ENCODE data around the gene GNAI1. TPM values are rescaled to one million over a fixed set of nuclear protein-coding genes. Genes with fewer than 3 reads are reported as not detected.

Gene GNAI1
- 5.3 and 6.0 TPM in 2 replicates for total RNA-seq

DNA sequence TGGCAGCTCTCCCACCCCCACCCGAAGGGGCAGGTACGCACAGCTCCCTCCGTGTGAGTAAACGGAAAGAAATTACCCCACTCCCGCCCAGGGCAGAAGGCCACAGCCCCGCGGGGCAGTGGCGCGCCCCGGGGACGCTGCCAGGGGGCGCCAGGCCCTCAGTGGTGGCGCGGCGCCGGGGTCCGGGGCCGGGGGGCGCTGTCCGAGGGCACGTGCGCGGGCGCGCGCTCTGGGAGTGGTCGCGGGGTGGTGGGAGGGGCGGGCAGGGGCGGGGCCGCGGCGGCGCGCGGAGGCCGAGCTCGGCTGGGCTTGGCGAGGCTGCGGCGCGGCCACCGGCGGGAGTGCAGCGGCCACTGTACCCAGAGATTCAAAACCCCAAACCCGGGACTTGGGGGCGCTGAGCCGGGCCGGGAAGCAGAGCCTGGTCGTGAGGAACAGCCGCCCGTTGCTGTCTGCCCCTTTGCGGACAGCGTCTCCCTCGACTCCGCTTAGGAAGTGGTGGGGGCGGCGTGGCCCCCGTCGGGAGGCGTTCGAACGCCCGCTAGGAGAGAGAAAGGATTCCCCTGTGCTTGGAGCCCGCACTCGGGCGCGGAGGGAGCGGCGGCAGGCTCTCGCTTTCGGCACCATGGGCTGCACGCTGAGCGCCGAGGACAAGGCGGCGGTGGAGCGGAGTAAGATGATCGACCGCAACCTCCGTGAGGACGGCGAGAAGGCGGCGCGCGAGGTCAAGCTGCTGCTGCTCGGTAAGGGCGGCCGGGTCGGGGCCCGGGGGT is at the start of gene GNAI1:
Gene GNAI1, plus strand, starts transcription at position 296 of the 773 bp plus-strand sequence. Its CDS starts 330 bp downstream, at position 626.
- Mint-ChIP-seq H3K36me3 (ENCODE audit: low read depth) (peaks cover 3% of the 10 kb centered on the region), H3K27me3 (ENCODE audit: insufficient read depth) (peaks cover 56% of the 10 kb centered on the region)
- intact Hi-C loops (cut with micrococcal nuclease) = loop anchor here (5.0 kb wide), 3 partner anchors 57 to 258 kb away; no protein-coding TSS in a partner anchor

DNA sequence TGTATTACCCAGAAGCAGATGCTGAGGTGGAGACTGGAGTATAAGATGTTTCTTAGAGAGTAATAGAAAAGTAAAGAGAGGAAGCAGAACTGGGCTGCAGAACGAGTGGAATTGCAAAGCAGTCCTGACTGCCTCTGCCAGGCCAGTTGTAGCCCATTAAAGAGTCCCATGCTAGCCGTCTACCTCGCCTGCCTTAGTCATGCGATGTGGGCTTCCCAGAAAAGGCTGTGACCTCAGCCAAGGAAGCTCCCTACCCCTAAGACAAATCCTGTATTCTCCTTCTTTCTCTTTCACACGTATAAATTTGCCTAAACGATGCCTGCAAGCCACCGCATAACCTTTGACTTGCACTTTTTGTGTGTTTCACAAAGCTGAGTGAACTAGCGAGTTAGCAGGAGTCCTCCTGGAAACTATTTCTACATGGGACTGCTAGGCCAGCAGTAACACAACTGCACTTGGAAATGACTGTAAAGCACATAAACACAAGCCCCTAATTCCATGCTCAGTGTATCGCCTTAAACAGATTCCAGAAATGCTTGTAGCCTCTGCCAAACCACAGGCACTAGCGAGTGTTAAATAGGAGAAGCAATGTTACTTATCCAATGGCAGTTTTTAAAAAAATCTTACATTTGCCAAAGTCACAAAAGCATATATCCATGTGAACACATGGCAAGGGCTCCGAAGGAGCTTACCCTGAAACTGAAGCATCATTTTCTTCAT is 47.4 kb upstream of the GNAI1 start:
- Mint-ChIP-seq H3K9me3 (no peaks in the 10 kb centered on the region), H3K36me3 (ENCODE audit: low read depth) (no peaks in the 10 kb centered on the region), H3K27me3 (ENCODE audit: insufficient read depth) (peaks cover 2% of the 10 kb centered on the region), H3K4me1 (ENCODE audit: low read depth) (no peaks in the 10 kb centered on the region), H3K27ac (no peak overlapping the region), H3K4me3 (no peak overlapping the region)
- DNase-seq (ENCODE audit: low spot score) = no peak
- intact Hi-C loops (cut with micrococcal nuclease) = no loop called here

More for the DNA sequence above, at the start of gene GNAI1:
- Mint-ChIP-seq H3K27ac (peak within 1 kb of the TSS; percentile 53), H3K4me1 (ENCODE audit: low read depth) (peaks cover 30% of the 10 kb centered on the region), H3K4me3 (peak within 1 kb of the TSS; percentile 85), H3K9me3 (no peaks in the 10 kb centered on the region)
- no peak for DNase-seq (ENCODE audit: low spot score)

DNA sequence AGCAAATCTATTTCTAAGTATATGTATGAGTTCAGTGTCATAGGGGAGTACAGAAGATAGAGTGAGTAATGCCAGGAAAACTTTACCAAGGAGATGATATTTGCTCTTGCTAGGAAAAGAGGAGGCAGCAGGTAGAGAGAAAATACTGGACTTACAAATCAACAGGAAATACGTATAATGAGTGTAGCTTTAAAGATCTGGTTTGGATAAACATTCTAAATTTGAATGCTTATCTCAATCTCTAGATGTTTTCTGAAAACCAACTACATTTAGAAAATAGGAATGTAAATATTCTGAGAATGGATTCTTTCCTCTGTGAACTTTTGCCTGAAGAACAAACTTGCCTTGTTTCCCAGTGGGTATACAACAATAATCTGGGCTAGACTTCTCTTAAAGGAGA is 46.9 kb upstream of the GNAI1 start:
- Mint-ChIP-seq H3K4me3 (no peak overlapping the region), H3K27me3 (ENCODE audit: insufficient read depth) (peaks cover 2% of the 10 kb centered on the region)

DNA sequence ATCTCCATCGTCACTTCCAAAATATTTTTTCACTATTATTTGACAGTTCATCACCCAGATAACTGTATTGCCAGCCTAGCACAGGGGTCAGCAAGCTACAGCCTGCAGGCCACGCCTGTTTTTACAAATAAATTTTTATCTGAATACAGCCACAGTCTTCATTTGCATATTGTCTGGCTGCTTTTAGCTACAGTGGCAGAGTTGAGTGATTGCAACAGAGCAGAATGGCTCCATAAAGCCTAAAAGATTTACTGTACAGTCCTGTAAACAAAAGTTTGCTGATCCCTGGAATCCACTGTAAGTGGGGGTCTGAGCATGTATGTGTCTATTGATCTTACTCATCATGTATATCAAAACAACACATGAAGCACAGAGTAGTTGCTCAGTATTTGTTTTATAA is 45.9 kb upstream of the GNAI1 start:
- no peak for DNase-seq (ENCODE audit: low spot score)
- H3K9me3 Mint-ChIP-seq = no peaks in the 10 kb centered on the region
- H3K36me3 Mint-ChIP-seq (ENCODE audit: low read depth) = no peaks in the 10 kb centered on the region

More for the DNA sequence above, 46.9 kb upstream of the GNAI1 start:
- H3K36me3 Mint-ChIP-seq (ENCODE audit: low read depth) = no peaks in the 10 kb centered on the region
- intact Hi-C loops (cut with micrococcal nuclease) = no loop called here
- no peak overlapping the region for H3K27ac Mint-ChIP-seq
- no peak for DNase-seq (ENCODE audit: low spot score)
- no peaks in the 10 kb centered on the region for H3K9me3 Mint-ChIP-seq
- no peaks in the 10 kb centered on the region for H3K4me1 Mint-ChIP-seq (ENCODE audit: low read depth)

DNA sequence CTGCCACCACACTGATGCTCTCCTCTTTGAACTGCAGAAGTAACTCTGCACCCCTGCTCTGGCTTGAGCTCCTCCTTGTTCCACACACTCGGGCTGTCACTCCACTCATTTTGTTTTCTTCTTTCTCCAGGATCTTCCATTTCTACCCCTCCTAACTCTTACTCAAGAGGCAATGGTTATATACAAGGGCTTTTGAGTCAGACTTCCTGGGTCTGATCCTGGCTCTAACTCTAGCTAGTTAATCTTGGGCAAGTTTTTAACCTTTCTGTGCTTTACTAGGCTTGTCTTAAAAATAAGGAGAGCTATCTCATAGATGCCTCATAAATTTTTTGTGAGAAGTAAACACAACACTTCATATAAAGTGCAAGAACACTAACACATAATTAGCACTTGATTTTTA is 45.3 kb upstream of the GNAI1 start:
- intact Hi-C loops (cut with micrococcal nuclease) = no loop called here
- H3K27ac Mint-ChIP-seq = no peak overlapping the region
- no peaks in the 10 kb centered on the region for H3K9me3 Mint-ChIP-seq
- DNase-seq (ENCODE audit: low spot score) = no peak
- peaks cover 2% of the 10 kb centered on the region for H3K27me3 Mint-ChIP-seq (ENCODE audit: insufficient read depth)
- no peak overlapping the region for H3K4me3 Mint-ChIP-seq
- H3K36me3 Mint-ChIP-seq (ENCODE audit: low read depth) = no peaks in the 10 kb centered on the region
- no peaks in the 10 kb centered on the region for H3K4me1 Mint-ChIP-seq (ENCODE audit: low read depth)

More for the DNA sequence above, 45.9 kb upstream of the GNAI1 start:
- intact Hi-C loops (cut with micrococcal nuclease) = no loop called here
- Mint-ChIP-seq H3K4me3 (no peak overlapping the region), H3K27ac (no peak overlapping the region), H3K4me1 (ENCODE audit: low read depth) (no peaks in the 10 kb centered on the region), H3K27me3 (ENCODE audit: insufficient read depth) (peaks cover 2% of the 10 kb centered on the region)

DNA sequence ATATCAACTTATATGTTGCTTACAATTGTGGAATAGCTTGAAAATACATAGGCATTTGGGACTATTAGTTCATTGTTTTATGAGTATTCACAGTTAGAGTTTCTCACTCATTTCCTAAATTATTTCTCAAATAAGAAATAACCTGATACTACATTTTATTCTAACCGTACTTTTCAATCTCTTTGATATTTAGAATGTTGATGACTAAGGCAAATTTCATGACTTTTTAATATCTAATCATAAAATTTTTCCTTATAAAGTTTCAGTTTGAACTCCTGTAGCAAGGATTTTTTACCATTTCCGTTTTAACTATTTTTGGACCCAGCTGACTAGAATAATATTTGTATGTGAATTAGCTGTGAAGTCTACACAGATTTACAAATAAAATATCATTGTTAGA is 41.3 kb upstream of the GNAI1 start:
- peaks cover under 1% of the 10 kb centered on the region for H3K27me3 Mint-ChIP-seq (ENCODE audit: insufficient read depth)

DNA sequence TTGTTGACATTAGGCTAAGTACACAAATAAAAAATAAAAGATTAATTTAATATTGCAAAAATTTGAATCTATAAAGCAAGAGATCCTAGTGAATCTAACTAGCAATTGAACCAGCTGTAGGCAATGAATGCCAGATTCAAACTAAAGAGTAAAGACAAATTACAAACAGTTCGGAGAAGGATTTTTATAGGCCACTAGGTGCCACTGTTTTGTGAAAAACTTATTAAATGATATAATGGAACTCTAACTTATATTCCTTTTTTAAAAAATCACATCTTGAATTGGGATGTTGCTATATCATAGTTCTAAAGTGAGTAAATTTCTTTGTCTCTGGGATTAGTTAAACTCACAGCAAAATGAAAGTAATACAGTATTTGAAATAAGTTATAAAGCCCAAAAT is 39.1 kb upstream of the GNAI1 start:
- intact Hi-C loops (cut with micrococcal nuclease) = loop anchor here (1.0 to 10.0 kb wide), 2 partner anchors 297 to 359 kb away; no protein-coding TSS in a partner anchor
- Mint-ChIP-seq H3K4me1 (ENCODE audit: low read depth) (no peaks in the 10 kb centered on the region), H3K27me3 (ENCODE audit: insufficient read depth) (no peaks in the 10 kb centered on the region), H3K36me3 (ENCODE audit: low read depth) (no peaks in the 10 kb centered on the region), H3K27ac (no peak overlapping the region), H3K9me3 (no peaks in the 10 kb centered on the region), H3K4me3 (no peak overlapping the region)
- no peak for DNase-seq (ENCODE audit: low spot score)

More for the DNA sequence above, 41.3 kb upstream of the GNAI1 start:
- intact Hi-C loops (cut with micrococcal nuclease) = loop anchor here (10.0 kb wide), 1 partner anchor 361 kb away; no protein-coding TSS in a partner anchor
- no peak for DNase-seq (ENCODE audit: low spot score)
- Mint-ChIP-seq H3K36me3 (ENCODE audit: low read depth) (no peaks in the 10 kb centered on the region), H3K27ac (no peak overlapping the region), H3K4me1 (ENCODE audit: low read depth) (no peaks in the 10 kb centered on the region), H3K4me3 (no peak overlapping the region), H3K9me3 (no peaks in the 10 kb centered on the region)

DNA sequence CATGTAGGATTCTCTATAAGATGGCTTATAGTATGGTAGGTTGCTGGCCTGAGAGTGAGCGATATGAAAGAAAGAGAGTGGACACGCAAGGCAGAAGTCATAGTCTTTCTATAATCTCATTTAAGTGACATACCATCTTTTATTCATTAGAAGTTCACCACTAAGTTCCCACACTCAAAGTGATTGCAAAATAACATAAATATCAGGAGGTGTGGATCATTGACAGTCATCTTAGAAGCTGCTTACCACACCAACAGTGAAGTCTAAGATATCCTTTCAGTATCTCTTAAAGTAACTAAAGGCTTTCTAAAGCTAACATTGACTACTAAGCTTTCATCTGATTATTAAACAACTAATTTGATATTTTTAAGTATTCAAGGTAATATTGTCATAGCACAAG is 36.9 kb upstream of the GNAI1 start:
- Mint-ChIP-seq H3K4me1 (ENCODE audit: low read depth) (no peaks in the 10 kb centered on the region), H3K36me3 (ENCODE audit: low read depth) (no peaks in the 10 kb centered on the region), H3K4me3 (no peak overlapping the region), H3K27ac (no peak overlapping the region), H3K27me3 (ENCODE audit: insufficient read depth) (no peaks in the 10 kb centered on the region), H3K9me3 (no peaks in the 10 kb centered on the region)
- intact Hi-C loops (cut with micrococcal nuclease) = loop anchor here (2.0 to 10.0 kb wide), 2 partner anchors 35 to 357 kb away; no protein-coding TSS in a partner anchor
- DNase-seq (ENCODE audit: low spot score) = no peak

DNA sequence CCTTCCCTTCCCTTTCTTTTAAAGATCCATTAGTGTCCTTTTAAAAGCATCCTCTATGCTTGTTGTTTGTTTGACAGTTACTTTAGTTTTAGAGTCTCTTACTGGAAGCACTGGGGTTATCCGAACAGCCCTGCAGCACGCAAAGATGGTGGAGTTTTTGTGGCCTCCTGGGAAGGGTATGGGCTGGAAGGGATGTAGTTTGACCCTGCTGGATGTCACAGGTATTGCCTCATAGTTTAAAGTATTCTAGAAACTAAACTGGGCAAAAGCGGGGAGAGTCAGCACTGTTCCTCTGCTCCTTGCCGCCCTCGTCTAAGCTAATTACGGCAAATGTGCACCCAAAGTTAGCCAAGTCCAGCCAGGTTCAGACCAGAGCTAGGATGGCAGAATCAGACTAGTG is 35.8 kb upstream of the GNAI1 start:
- Mint-ChIP-seq H3K27me3 (ENCODE audit: insufficient read depth) (no peaks in the 10 kb centered on the region), H3K9me3 (no peaks in the 10 kb centered on the region), H3K27ac (no peak overlapping the region), H3K4me3 (no peak overlapping the region), H3K36me3 (ENCODE audit: low read depth) (no peaks in the 10 kb centered on the region), H3K4me1 (ENCODE audit: low read depth) (no peaks in the 10 kb centered on the region)
- intact Hi-C loops (cut with micrococcal nuclease) = loop anchor here (2.0 to 10.0 kb wide), 2 partner anchors 34 to 356 kb away; no protein-coding TSS in a partner anchor
- no peak for DNase-seq (ENCODE audit: low spot score)

DNA sequence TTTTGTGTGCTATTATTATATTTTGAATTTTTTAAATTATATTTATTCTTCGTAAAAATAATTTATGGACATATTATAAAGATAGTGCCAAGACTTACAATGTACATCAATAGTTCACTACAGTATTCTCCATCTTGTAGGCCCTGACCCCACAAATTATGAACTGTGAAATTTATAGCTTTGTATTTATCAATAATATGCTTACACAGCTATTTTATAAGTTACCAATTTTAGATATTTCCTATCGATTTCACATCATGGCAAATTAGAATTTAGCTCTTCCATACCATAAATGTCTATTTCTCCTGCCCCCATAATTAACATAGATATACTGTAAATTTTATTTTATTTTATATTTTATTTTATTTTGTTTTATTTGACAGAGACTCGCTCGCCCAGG is 34.4 kb upstream of the GNAI1 start:
- intact Hi-C loops (cut with micrococcal nuclease) = no loop called here
- Mint-ChIP-seq H3K4me1 (ENCODE audit: low read depth) (peaks cover under 1% of the 10 kb centered on the region), H3K27ac (no peak overlapping the region), H3K9me3 (no peaks in the 10 kb centered on the region), H3K4me3 (no peak overlapping the region), H3K27me3 (ENCODE audit: insufficient read depth) (no peaks in the 10 kb centered on the region), H3K36me3 (ENCODE audit: low read depth) (no peaks in the 10 kb centered on the region)
- DNase-seq (ENCODE audit: low spot score) = no peak

DNA sequence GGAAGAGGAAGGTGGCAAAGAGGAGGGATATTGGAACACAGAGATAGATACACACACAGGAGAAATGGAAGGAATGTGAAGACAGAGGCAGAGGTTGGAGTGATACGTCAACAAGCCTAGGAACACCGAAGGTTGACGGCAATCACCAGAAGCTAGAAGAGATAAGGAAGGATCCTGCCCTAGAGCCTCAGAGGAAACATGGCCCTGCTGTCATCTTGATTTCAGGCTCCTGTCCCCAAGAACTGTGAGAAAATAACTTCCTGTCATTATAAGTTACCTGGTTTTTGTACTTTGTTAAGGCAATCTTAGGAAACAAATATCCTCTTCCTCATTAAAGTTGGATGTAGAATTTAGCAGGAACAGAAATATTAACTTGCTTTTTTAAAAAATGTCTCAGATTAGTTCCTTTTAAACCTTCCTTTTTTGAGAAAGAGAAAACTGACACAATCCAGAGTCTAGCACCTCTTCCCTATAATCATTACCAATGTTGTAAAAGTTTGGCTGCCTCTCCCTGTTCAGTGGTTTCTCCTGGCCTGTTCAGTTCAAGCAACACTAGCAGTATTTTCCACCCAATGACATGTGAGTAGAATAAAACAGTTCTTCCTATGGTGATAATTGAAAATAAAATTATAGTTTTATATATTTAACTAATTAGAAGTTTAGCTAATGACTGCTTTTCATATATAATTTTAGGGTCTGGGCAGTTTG is 28.8 kb upstream of the GNAI1 start:
- intact Hi-C loops (cut with micrococcal nuclease) = loop anchor here (5.0 kb wide), 1 partner anchor 46 kb away; no protein-coding TSS in a partner anchor
- peaks cover 26% of the 10 kb centered on the region for H3K4me1 Mint-ChIP-seq (ENCODE audit: low read depth)

DNA sequence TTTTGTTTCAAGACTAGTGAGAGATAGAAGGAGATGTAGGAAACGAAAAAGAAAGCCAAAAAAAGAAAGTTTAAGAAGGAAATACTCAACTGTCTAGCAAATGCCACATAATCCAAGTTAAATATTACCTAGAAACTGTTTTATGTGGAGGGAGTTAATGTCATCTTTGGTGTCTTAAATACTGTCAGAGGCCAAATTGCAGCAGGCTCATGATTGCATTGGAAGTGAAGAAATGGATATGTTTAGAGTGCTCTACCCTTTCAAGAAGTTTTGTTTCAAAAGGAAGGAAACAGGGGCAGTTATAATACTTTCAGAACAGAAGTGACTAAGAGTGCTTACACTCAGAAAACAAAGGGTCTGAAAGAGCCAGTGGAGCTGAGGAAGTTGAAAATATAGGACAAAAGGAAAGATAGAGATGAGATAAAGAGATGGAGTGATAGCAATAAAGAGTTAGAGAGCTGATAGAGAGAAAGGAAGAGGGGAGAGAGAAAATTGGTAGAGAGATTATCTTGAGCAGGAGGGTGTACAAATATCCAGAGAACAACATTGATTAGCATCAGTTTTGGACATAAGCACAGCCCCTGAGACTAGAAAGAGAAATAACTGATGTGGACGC is 28.0 kb upstream of the GNAI1 start:
- intact Hi-C loops (cut with micrococcal nuclease) = loop anchor here (5.0 kb wide), 1 partner anchor 46 kb away; no protein-coding TSS in a partner anchor
- Mint-ChIP-seq H3K4me3 (peak overlapping the region; percentile 54), H3K27ac (peak overlapping the region; percentile 67)

More for the DNA sequence above, 28.8 kb upstream of the GNAI1 start:
- H3K27ac Mint-ChIP-seq = no peak overlapping the region
- H3K27me3 Mint-ChIP-seq (ENCODE audit: insufficient read depth) = no peaks in the 10 kb centered on the region
- no peaks in the 10 kb centered on the region for H3K9me3 Mint-ChIP-seq
- H3K36me3 Mint-ChIP-seq (ENCODE audit: low read depth) = no peaks in the 10 kb centered on the region
- H3K4me3 Mint-ChIP-seq = no peak overlapping the region
- DNase-seq (ENCODE audit: low spot score) = no peak

More for the DNA sequence above, 28.0 kb upstream of the GNAI1 start:
- no peak for DNase-seq (ENCODE audit: low spot score)
- Mint-ChIP-seq H3K36me3 (ENCODE audit: low read depth) (no peaks in the 10 kb centered on the region), H3K9me3 (no peaks in the 10 kb centered on the region), H3K27me3 (ENCODE audit: insufficient read depth) (no peaks in the 10 kb centered on the region), H3K4me1 (ENCODE audit: low read depth) (peaks cover 26% of the 10 kb centered on the region)

Measured in activated T-helper 1 cell treated with anti-CD3 and anti-CD28 coated beads, Interleukin-12 subunit alpha, Interleukin-12 subunit beta, Interleukin-2, Interleukin-4 antibody, amounts not matched to agents 30 ng/mL and 10 ng/mL and 1 ng/mL, durations not matched to agents 14 hours and 24 hours and 36 hours (primary cell).